Activated CD8-positive, alpha-beta T cell treated with anti-CD3 and anti-CD28 coated beads for 36 hours (primary cell): ENCODE measurements around the gene PCDHB12. TPM values are rescaled to one million over a fixed set of nuclear protein-coding genes. Genes with fewer than 3 reads are reported as not detected.
"Not testable (repeated sequence)": the region's sequence is repeated elsewhere in the genome, so short reads cannot be mapped to it uniquely, and the experiment has no call there.

ENCODE experiments used
- ATAC-seq: fragments of 200-7000 bp; cut with Tn5 transposase; one replicate; pipeline ENCODE4 v1.10.0; 2021; ENCODE audit warnings: mild to moderate bottlenecking, moderate library complexity
- CTCF ChIA-PET: fragments of 350-600 bp; sonication (Branson Sonifier 250); formaldehyde crosslinking; loops from one replicate; lab custom pipeline; 2021; ENCODE audit warnings: antibody characterized with exemption; lab: Charles Lee
- POLR2A ChIA-PET: fragments of 350-600 bp; sonication (Branson Sonifier 250); formaldehyde crosslinking; loops from one replicate; lab custom pipeline; 2021; ENCODE audit warnings: antibody characterized with exemption; lab: Charles Lee
- DNase-seq: peaks from one replicate; pipeline ENCODE4 v3.0.0-alpha.2; 2020
- H3K27ac Mint-ChIP-seq: one replicate; pipeline ENCODE4 v1.8.0; 2021; ENCODE audit warnings: mild to moderate bottlenecking, mixed read lengths
- H3K27me3 Mint-ChIP-seq: one replicate; pipeline ENCODE4 v1.8.0; 2021; ENCODE audit warnings: mixed read lengths
- H3K36me3 Mint-ChIP-seq: one replicate; pipeline ENCODE4 v1.8.0; 2021; ENCODE audit warnings: low read depth, mixed read lengths
- H3K4me1 Mint-ChIP-seq: one replicate; pipeline ENCODE4 v1.8.0; 2021; ENCODE audit warnings: low read depth, mixed read lengths
- H3K4me3 Mint-ChIP-seq: one replicate; pipeline ENCODE4 v1.8.0; 2021; ENCODE audit warnings: mild to moderate bottlenecking, moderate library complexity, mixed read lengths
- H3K9me3 Mint-ChIP-seq: one replicate; pipeline ENCODE4 v1.8.0; 2021; ENCODE audit warnings: mixed read lengths
- intact Hi-C: fragments of 100-400 bp; cut with micrococcal nuclease; formaldehyde crosslinking; loops from one replicate; pipeline ENCODE4 v1.10.0; 2022
- total RNA-seq, 2 experiments: library from RNA; stranded (reverse); gene quantifications; one replicate each; pipeline ENCODE4 v1.2.3, GENCODE V29; 2021
- TF ChIP-seq, protein P1 (sequence below): fragments of 200-600 bp; IDR thresholded peaks from one replicate; pipeline ENCODE4 v1.8.0; 2022; ENCODE audit warnings: antibody characterized with exemption, mild to moderate bottlenecking

The PCDHB12 gene
- total RNA-seq, 2 experiments from 2014 or later: not detected

DNA sequence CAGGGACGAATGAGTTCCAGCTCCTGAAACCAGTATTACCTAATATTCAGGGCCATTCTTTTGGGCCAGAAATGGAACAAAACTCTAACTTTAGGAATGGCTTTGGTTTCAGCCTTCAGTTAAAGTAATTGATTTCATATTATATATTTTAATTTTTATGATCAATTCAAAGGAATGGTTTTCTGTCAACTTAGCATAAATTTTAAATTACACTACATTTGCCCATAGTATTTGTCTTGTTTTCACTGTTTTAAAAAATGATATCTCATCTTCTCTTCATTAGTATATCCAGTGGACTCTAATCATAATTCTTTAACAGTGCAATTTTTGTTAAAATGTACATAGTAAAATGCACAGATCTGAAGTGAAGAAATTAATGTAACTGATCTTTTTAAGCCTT is 28.2 kb upstream of the PCDHB12 start:
- ChIA-PET POLR2A (no interaction called here), CTCF (no interaction called here)
- no peak for DNase-seq
- TF ChIP-seq, protein P1, sequence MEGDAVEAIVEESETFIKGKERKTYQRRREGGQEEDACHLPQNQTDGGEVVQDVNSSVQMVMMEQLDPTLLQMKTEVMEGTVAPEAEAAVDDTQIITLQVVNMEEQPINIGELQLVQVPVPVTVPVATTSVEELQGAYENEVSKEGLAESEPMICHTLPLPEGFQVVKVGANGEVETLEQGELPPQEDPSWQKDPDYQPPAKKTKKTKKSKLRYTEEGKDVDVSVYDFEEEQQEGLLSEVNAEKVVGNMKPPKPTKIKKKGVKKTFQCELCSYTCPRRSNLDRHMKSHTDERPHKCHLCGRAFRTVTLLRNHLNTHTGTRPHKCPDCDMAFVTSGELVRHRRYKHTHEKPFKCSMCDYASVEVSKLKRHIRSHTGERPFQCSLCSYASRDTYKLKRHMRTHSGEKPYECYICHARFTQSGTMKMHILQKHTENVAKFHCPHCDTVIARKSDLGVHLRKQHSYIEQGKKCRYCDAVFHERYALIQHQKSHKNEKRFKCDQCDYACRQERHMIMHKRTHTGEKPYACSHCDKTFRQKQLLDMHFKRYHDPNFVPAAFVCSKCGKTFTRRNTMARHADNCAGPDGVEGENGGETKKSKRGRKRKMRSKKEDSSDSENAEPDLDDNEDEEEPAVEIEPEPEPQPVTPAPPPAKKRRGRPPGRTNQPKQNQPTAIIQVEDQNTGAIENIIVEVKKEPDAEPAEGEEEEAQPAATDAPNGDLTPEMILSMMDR: no peak
- H3K27ac Mint-ChIP-seq: no peak overlapping the region
- H3K27me3 Mint-ChIP-seq: peaks cover 31% of the 10 kb centered on the region
- peaks cover 5% of the 10 kb centered on the region for H3K36me3 Mint-ChIP-seq
- peaks cover 4% of the 10 kb centered on the region for H3K9me3 Mint-ChIP-seq
- no peak overlapping the region for H3K4me3 Mint-ChIP-seq
- intact Hi-C loops: no loop called here
- no peaks in the 10 kb centered on the region for H3K4me1 Mint-ChIP-seq
- ATAC-seq: no peak

DNA sequence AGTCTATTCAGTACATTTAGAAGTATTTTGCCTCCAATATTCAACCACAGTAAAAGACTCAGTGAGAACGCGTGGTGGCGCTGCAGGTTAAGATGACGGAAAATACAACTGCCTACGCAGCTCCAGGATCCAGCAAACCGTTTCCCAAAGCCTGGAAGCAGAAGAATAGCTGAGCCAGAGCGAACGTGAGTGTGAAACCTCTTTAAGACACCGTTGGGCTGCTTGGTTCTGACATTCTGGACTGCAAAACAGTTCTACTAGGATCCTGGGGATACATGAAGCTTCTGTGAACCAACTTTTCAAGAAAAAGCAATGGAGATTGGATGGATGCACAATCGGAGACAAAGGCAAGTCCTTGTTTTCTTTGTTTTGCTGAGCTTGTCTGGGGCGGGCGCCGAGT is 26.3 kb upstream of the PCDHB12 start, which contains the start of gene PCDHB16:
PCDHB16 (plus strand) TSS at position 140 of the 400 bp plus-strand sequence; CDS start at position 313, 173 bp downstream.
- Mint-ChIP-seq H3K9me3 (peaks cover 8% of the 10 kb centered on the region), H3K27me3 (peaks cover 36% of the 10 kb centered on the region), H3K4me1 (peaks cover 4% of the 10 kb centered on the region), H3K36me3 (peaks cover 5% of the 10 kb centered on the region), H3K4me3 (no peak within 1 kb of the TSS), H3K27ac (no peak within 1 kb of the TSS)
- TF ChIP-seq, protein P1: peak; percentile 28
- ATAC-seq (no peak), DNase-seq (peak; percentile 13)
- intact Hi-C loops: no loop called here
- POLR2A ChIA-PET: no interaction called here
- CTCF ChIA-PET: interaction anchor here (1.0 to 1.6 kb wide), 5 partner anchors 9 to 342 kb away, joined by 3 to 5 read pairs (median 3); partner anchors contain the start of genes PCDHB10 and PCDHB3

DNA sequence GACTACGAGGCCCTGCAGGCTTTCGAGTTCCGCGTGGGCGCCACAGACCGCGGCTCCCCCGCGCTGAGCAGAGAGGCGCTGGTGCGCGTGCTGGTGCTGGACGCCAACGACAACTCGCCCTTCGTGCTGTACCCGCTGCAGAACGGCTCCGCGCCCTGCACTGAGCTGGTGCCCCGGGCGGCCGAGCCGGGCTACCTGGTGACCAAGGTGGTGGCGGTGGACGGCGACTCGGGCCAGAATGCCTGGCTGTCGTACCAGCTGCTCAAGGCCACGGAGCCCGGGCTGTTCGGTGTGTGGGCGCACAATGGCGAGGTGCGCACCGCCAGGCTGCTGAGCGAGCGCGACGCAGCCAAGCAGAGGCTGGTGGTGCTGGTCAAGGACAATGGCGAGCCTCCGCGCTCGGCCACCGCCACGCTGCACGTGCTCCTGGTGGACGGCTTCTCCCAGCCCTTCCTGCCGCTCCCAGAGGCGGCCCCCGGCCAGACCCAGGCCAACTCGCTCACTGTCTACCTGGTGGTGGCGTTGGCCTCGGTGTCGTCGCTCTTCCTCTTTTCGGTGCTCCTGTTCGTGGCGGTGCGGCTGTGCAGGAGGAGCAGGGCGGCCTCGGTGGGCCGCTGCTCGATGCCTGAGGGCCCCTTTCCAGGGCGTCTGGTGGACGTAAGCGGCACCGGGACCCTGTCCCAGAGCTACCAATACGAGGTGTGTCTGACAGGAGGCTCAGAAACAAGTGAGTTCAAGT is 24.2 kb upstream of the PCDHB12 start:
- H3K27ac Mint-ChIP-seq, intact Hi-C loops, H3K4me3 Mint-ChIP-seq, H3K4me1 Mint-ChIP-seq, ATAC-seq, CTCF ChIA-PET, POLR2A ChIA-PET, H3K36me3 Mint-ChIP-seq, DNase-seq: not testable (repeated sequence)
- peaks cover 14% of the 10 kb centered on the region for H3K9me3 Mint-ChIP-seq
- peaks cover 44% of the 10 kb centered on the region for H3K27me3 Mint-ChIP-seq

DNA sequence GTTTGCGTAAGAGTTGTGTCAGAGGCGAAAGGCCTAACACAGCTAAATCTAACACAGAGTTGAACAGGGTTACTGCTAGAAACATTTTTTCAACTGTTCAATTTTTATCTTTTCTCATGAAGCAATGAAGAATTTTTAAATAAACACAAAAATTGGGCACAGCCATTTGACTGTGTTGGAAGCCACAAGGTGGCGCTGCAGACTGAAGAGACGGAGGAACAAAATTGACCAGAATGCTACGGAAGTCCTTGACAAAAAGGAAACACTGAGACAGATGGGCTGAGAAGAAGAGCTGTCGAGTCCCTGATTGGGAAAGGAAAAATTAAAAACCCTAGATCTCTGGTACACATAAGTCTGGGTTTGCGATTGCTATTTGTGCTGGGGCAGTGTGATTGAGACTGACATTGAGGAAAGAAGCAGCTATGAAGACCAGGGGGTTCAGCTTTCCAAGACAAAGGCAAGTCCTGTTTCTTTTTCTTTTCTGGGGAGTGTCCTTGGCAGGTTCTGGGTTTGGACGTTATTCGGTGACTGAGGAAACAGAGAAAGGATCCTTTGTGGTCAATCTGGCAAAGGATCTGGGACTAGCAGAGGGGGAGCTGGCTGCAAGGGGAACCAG is 21.5 kb upstream of the PCDHB12 start, which contains the start of gene PCDHB9:
PCDHB9 (plus strand) TSS at position 265 of the 616 bp plus-strand sequence; CDS start at position 423, 158 bp downstream.
- peaks cover 16% of the 10 kb centered on the region for H3K9me3 Mint-ChIP-seq
- H3K27me3 Mint-ChIP-seq: peaks cover 42% of the 10 kb centered on the region
- intact Hi-C loops: no loop called here
- DNase-seq (peak; percentile 59), ATAC-seq (no peak)
- ChIA-PET CTCF (interaction anchor here (0.5 to 2.0 kb wide), 18 partner anchors 10 to 376 kb away, joined by 3 to 12 read pairs (median 4); partner anchors contain the start of genes PCDHB11, PCDHB6, PCDHB8 and PCDHGA11), POLR2A (no interaction called here)
- H3K4me3 Mint-ChIP-seq: peak within 1 kb of the TSS; percentile 6
- peaks cover 4% of the 10 kb centered on the region for H3K4me1 Mint-ChIP-seq
- TF ChIP-seq, protein P1: peak; percentile 56
- H3K36me3 Mint-ChIP-seq: peaks cover 6% of the 10 kb centered on the region
- H3K27ac Mint-ChIP-seq: no peak within 1 kb of the TSS

DNA sequence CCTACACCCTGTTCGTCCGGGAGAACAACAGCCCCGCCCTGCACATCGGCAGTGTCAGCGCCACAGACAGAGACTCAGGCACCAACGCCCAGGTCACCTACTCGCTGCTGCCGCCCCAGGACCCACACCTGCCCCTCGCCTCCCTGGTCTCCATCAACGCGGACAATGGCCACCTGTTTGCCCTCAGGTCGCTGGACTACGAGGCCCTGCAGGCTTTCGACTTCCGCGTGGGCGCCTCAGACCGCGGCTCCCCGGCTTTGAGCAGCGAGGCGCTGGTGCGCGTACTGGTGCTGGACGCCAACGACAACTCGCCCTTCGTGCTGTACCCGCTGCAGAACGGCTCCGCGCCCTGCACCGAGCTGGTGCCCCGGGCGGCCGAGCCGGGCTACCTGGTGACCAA is 19.8 kb upstream of the PCDHB12 start:
- CTCF ChIA-PET, DNase-seq, ATAC-seq, H3K4me1 Mint-ChIP-seq, POLR2A ChIA-PET, H3K27ac Mint-ChIP-seq, intact Hi-C loops, H3K36me3 Mint-ChIP-seq, H3K4me3 Mint-ChIP-seq: not testable (repeated sequence)
- H3K9me3 Mint-ChIP-seq: peaks cover 18% of the 10 kb centered on the region
- peaks cover 40% of the 10 kb centered on the region for H3K27me3 Mint-ChIP-seq

DNA sequence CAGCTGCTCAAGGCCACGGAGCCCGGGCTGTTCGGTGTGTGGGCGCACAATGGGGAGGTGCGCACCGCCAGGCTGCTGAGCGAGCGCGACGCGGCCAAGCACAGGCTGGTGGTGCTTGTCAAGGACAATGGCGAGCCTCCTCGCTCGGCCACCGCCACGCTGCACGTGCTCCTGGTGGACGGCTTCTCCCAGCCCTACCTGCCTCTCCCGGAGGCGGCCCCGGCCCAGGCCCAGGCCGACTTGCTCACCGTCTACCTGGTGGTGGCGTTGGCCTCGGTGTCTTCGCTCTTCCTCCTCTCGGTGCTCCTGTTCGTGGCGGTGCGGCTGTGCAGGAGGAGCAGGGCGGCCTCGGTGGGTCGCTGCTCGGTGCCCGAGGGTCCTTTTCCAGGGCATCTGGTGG is 19.4 kb upstream of the PCDHB12 start:
- ATAC-seq, DNase-seq, intact Hi-C loops, POLR2A ChIA-PET, H3K27ac Mint-ChIP-seq, H3K4me3 Mint-ChIP-seq, H3K36me3 Mint-ChIP-seq, CTCF ChIA-PET, H3K4me1 Mint-ChIP-seq: not testable (repeated sequence)
- Mint-ChIP-seq H3K27me3 (peaks cover 40% of the 10 kb centered on the region), H3K9me3 (peaks cover 19% of the 10 kb centered on the region)
